ENCODE data around the gene SPATA19.

DNA sequence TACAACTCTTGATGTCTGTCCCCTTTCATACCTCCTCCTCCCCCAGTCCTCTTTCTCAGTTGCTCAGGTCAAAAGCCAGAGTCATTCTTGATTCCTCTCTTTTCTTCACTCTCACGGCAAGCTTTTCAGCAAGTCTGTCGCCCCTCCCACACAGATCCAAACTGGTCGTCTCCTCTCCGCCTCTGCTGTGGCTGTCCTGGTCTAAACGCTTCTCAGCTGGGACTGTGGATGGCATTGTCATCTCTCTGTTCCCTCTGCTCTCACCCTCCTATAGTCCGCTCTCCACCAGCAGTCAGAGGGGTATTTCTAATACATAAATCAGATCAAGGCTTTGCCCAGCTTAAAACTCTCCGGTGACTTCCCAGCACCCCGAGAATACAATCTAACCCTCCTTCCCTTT is 46.8 kb upstream of the SPATA19 start:
- no peak for TF ChIP-seq GATA2 (IDR thresholded peaks at IDR 0.05; ENCODE audit: low read depth, low read length)
- TF ChIP-seq GATA3 (IDR thresholded peaks at IDR 0.05; ENCODE audit: low read depth, low read length) = no peak
